D721Med (cell line): Measurements from ENCODE around the gene MLIP.

Experiments
- DNase-seq: peaks from one replicate; pipeline ENCODE4 v3.0.0; 2011; ENCODE audit warnings: low spot score; ENCODE audit not compliant: insufficient read length
- FAIRE-seq: peaks from 2 replicates; lab custom pipeline; 2011; peaks lifted over from hg19 to GRCh38; lab: Jason Lieb, UNC
- CTCF ChIP-seq: IDR thresholded peaks from 2 replicates; pipeline ENCODE4 v1.5.1; 2012; ENCODE audit warnings: mild to moderate bottlenecking, control low read depth; ENCODE audit not compliant: insufficient read depth; ENCODE audit errors: missing control alignments

The MLIP gene

GRCh38 chr6:54179152-54179551 lies 67.9 kb downstream of the MLIP start:
- DNase-seq, result no peak
- TF ChIP-seq CTCF, result no peak
- no peak for FAIRE-seq

DNA sequence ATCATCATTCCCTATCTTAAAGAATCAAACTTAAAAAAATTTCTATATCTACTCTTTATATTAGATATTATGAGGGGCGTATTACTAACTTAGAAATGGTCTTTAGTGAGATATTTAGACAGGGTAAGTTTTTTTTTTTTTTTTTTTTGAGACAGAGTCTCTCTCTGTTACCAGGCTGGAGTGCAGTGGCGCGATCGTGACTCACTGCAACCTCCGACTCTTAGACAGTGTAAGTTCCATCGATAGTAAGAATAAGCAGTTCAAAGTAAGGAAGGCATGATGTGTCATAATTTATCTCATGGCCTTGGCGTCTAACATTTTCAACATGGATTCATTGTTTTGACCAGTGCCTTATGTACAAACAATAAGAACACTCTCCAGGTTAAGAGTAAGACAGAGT lies 72.4 kb downstream of the MLIP start:
- FAIRE-seq, result no peak
- DNase-seq, result no peak
- no peak for TF ChIP-seq CTCF

DNA sequence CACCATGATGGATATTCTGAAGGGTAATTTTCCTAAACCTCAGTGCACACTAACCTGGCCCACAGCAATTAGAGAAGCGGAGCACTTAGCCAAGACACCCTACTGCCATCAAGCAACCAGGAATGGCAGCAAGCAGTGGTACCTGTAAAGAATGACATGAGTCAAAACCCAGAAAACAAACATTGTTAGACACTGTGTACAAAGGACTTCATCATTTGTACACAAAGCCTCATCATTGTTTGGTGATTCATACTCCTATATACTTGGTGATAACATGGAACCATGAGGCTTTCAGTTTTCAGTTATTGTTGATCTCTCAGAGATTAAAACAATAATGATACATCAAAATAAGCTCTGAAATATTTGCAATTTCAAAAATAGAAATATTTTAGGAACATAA lies 74.6 kb downstream of the MLIP start:
- no peak for TF ChIP-seq CTCF
- no peak for FAIRE-seq
- no peak for DNase-seq

- TF ChIP-seq CTCF, result no peak
- no peak for DNase-seq
- FAIRE-seq, result no peak
These were observed 77.6 kb downstream of the MLIP start for GRCh38 chr6:54188846-54189245.

DNA sequence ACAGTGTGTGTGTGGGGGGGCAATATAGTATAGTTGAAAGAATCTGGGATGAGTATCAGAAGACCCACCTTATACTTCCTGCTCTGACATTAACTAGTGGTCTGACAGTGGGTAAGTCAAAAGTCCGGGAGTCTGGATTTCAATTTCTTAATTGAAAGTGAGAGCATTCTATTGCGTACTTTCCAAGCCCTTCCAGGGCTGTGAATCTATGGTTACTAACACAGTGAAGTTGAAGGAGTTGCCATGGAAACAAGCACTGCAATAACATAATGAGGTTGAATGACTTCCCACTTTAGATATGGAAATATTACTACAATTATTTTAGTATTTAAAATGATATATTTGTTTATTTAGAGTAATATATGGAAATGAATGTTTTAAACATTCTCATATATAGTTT lies 80.2 kb downstream of the MLIP start:
- FAIRE-seq, result no peak
- no peak for DNase-seq
- TF ChIP-seq CTCF, result no peak

- FAIRE-seq, result no peak
- TF ChIP-seq CTCF, result no peak
- no peak for DNase-seq
These were observed 81.8 kb downstream of the MLIP start for GRCh38 chr6:54192993-54193392.

- no peak for TF ChIP-seq CTCF
- FAIRE-seq (no peak), DNase-seq (no peak)
These were observed 82.3 kb downstream of the MLIP start for GRCh38 chr6:54193560-54193959.
